Gastrocnemius medialis (tissue), 4 donors: ENCODE measurements around the gene COX4I2. TPM values are rescaled to one million over a fixed set of nuclear protein-coding genes. Genes with fewer than 3 reads are reported as not detected.

Source experiments
- ATAC-seq, 2 donors: fragments of 150-250 bp; one replicate each; pipeline ENCODE4 v1.9.1; 2016
- DNase-seq, 2 donors: peaks; one replicate each; pipeline ENCODE4 v3.0.0-alpha.2; 2019
- H3K27ac ChIP-seq, 4 donors: fragments of 200-600 bp; sonication (generic); 1 replicate in 1 of 4; 2 replicates in 3 of 4; pipeline ENCODE4 v1.5.1; 2016 to 2018; ENCODE audit warnings: mild to moderate bottlenecking in 2 of 4, moderate library complexity in 1 of 4
- H3K27me3 ChIP-seq, 3 donors: fragments of 200-600 bp; sonication (generic) in 2 of 3; 1 replicate in 1 of 3; 2 replicates in 2 of 3; pipeline versions ENCODE4 v1.5.1 to v1.6.0; 2016 to 2019; ENCODE audit warnings: mild to moderate bottlenecking in 1 of 3, moderate library complexity in 1 of 3
- H3K36me3 ChIP-seq, 2 donors: fragments of 200-600 bp; sonication (generic) in 1 of 2; one replicate each; pipeline ENCODE4 v1.5.1; 2017 to 2018
- H3K4me1 ChIP-seq, 2 donors: fragments of 200-600 bp; sonication (generic) in 1 of 2; one replicate each; pipeline ENCODE4 v1.5.1; 2016 to 2017; ENCODE audit warnings: mild to moderate bottlenecking in 2 of 2
- H3K4me3 ChIP-seq, 4 donors: fragments of 200-600 bp; sonication (generic) in 3 of 4; 1 replicate in 1 of 4; 2 replicates in 3 of 4; pipeline ENCODE4 v1.5.1; 2016 to 2019; ENCODE audit warnings: mild to moderate bottlenecking in 2 of 4
- H3K9me3 ChIP-seq, 3 donors: fragments of 200-600 bp; sonication (generic) in 2 of 3; 1 replicate in 1 of 3; 2 replicates in 2 of 3; pipeline ENCODE4 v1.5.1; 2016 to 2019
- CTCF ChIP-seq, 5 experiments: fragments of 450-650 bp in 3 of 5; fragments of 200-600 bp in 2 of 5; sonication (generic) in 2 of 5; IDR thresholded peaks in 4 of 5; conservative IDR thresholded peaks in 1 of 5; 1 replicate in 4 of 5; 2 replicates in 1 of 5; pipeline ENCODE4 v1.5.1; 2016 to 2019; ENCODE audit warnings: antibody characterized with exemption in 5 of 5, mild to moderate bottlenecking in 3 of 5, moderate library complexity in 3 of 5
- POLR2A ChIP-seq, 2 donors: fragments of 450-650 bp; IDR thresholded peaks; one replicate each; pipeline ENCODE4 v1.6.1; 2017; ENCODE audit warnings: antibody characterized with exemption in 2 of 2, mild to moderate bottlenecking in 2 of 2, moderate library complexity in 2 of 2
- in situ Hi-C, 4 donors: fragments of 200-750 bp; cut with MboI; loops; one replicate each; pipeline versions ENCODE4 v1.15.0 to v1.8.0; 2017; ENCODE audit warnings: low sequenced_read_pairs in 4 of 4
- intact Hi-C: fragments of 100-400 bp; cut with DNase I; formaldehyde crosslinking; loops from one replicate; pipeline ENCODE4 v1.15.1; 2023; ENCODE audit warnings: low total_unique reads
- total RNA-seq, 4 donors: library from RNA; depleted of rRNA; stranded (reverse); fragments of >200 nt; gene quantifications; one replicate each; pipeline versions ENCODE4 v1.1.0 to v1.2.3, GENCODE V29; 2016

The COX4I2 gene
- total RNA-seq, 4 donors from 2014 or later, result 3.9 to 10.4 (median 4.3) TPM

GRCh38 chr20:31597481-31597855, 40.2 kb upstream of the COX4I2 start:
- in situ Hi-C loops (no loop called here), intact Hi-C loops (no loop called here)
- Histone ChIP-seq H3K27ac (peak overlapping the region in 3 of 4 donors; percentile 67 to 69 (median 68)), H3K27me3 (no peaks in the 10 kb centered on the region), H3K9me3 (no peaks in the 10 kb centered on the region), H3K4me3 (no peak overlapping the region), H3K36me3 (no peaks in the 10 kb centered on the region), H3K4me1 (no peaks in the 10 kb centered on the region)
- TF ChIP-seq POLR2A (IDR thresholded peaks at IDR 0.05) (no peak), CTCF (IDR thresholded peaks at IDR 0.05 in 4 of 5, conservative IDR thresholded peaks at IDR 0.05 in 1 of 5) (no peak)
- ATAC-seq (no peak), DNase-seq (no peak)

GRCh38 chr20:31602431-31602778, 35.3 kb upstream of the COX4I2 start:
- in situ Hi-C loops (no loop called here), intact Hi-C loops (no loop called here)
- Histone ChIP-seq H3K36me3 (no peaks in the 10 kb centered on the region), H3K4me3 (no peak overlapping the region), H3K4me1 (peaks cover 0 to 26% of the 10 kb centered on the region in 2 donors), H3K9me3 (no peaks in the 10 kb centered on the region), H3K27me3 (no peaks in the 10 kb centered on the region), H3K27ac (peak overlapping the region in 2 of 4 donors; percentile 9 to 95)
- ATAC-seq, result no peak
- TF ChIP-seq POLR2A (IDR thresholded peaks at IDR 0.05) (no peak), CTCF (IDR thresholded peaks at IDR 0.05 in 4 of 5, conservative IDR thresholded peaks at IDR 0.05 in 1 of 5) (no peak)
- no peak for DNase-seq

- Histone ChIP-seq H3K9me3 (no peaks in the 10 kb centered on the region), H3K4me3 (no peak overlapping the region), H3K27ac (peak overlapping the region in 2 of 4 donors; percentile 9 to 95), H3K36me3 (no peaks in the 10 kb centered on the region), H3K4me1 (peaks cover 0 to 29% of the 10 kb centered on the region in 2 donors), H3K27me3 (no peaks in the 10 kb centered on the region)
- TF ChIP-seq POLR2A (IDR thresholded peaks at IDR 0.05) (no peak), CTCF (IDR thresholded peaks at IDR 0.05 in 4 of 5, conservative IDR thresholded peaks at IDR 0.05 in 1 of 5) (no peak)
- intact Hi-C loops (no loop called here), in situ Hi-C loops (no loop called here)
- ATAC-seq (peak in 1 of 2 donors; percentile 13), DNase-seq (peak in 1 of 2 donors; percentile 58)
Measured at GRCh38 chr20:31602779-31603441, 34.8 kb upstream of the COX4I2 start.

- Histone ChIP-seq H3K36me3 (no peaks in the 10 kb centered on the region), H3K4me1 (peaks cover 0 to 34% of the 10 kb centered on the region in 2 donors), H3K27ac (peak overlapping the region; percentile 84 to 95 (median 92)), H3K9me3 (no peaks in the 10 kb centered on the region), H3K4me3 (peak overlapping the region; percentile 72 to 89 (median 78)), H3K27me3 (no peaks in the 10 kb centered on the region)
- ATAC-seq (peak; percentile 72 to 77), DNase-seq (peak; percentile 72 to 97)
- TF ChIP-seq POLR2A (IDR thresholded peaks at IDR 0.05) (peak; percentile 57 to 67), CTCF (IDR thresholded peaks at IDR 0.05 in 4 of 5, conservative IDR thresholded peaks at IDR 0.05 in 1 of 5) (no peak)
- in situ Hi-C loops, result no loop called here
- intact Hi-C loops, result loop anchor here (1.0 kb wide), 1 partner anchor 31 kb away; no protein-coding TSS in a partner anchor
Measured at GRCh38 chr20:31603822-31604566, 33.7 kb upstream of the COX4I2 start.
